ENCODE results near the gene PDIA4. TPM values are rescaled to one million over a fixed set of nuclear protein-coding genes. Genes with fewer than 3 reads are reported as not detected.
A peak's percentile ranks its signal among the peaks of the same experiment; 100 is the strongest.
"Not testable (repeated sequence)": the region's sequence is repeated elsewhere in the genome, so short reads cannot be mapped to it uniquely, and the experiment has no call there.

PDIA4 gene
- total and polyA plus RNA-seq, 11 donors, result 8.4 to 84.4 (median 33.1) TPM

GRCh38 chr7:149070372-149071125, 42.2 kb upstream of the PDIA4 start:
- Histone ChIP-seq H3K27me3 (no peaks in the 10 kb centered on the region), H3K4me3 (no peak overlapping the region), H3K4me1 (peaks cover 0 to 7% (median 0%) of the 10 kb centered on the region in 12 donors), H3K36me3 (peaks cover 0 to 60% (median 52%) of the 10 kb centered on the region in 9 donors), H3K9me3 (no peaks in the 10 kb centered on the region), H3K27ac (no peak overlapping the region)
- ATAC-seq (no peak), DNase-seq (no peak)
- TF ChIP-seq CTCF (IDR thresholded peaks at IDR 0.05) (no peak), POLR2A (IDR thresholded peaks at IDR 0.05) (no peak)
- intact Hi-C loops (cut with DNase I), result no loop called here
- 95 to 97% (median 96%) methylated on average over 20 to 31 of the region's 31 CpGs for WGBS, 4 donors

DNA sequence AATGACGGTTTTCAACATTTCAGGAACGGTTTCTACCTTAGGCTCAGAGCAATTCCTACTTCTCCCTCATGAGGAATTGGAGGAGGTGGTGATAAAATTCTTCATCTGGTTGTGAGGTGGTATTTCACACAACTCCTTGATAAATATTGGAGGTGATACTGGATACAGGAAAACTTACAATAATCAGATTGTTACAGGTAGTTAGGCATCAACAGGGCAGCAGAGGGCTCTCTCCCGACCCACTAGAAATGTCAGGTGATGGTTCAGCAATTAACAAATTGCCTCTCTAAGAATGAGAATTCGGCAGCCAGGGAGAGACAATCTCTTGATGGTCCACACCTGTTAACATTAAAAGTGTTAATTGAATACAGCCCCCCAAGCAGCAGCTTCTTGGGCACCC, 39.6 kb upstream of the PDIA4 start:
- Histone ChIP-seq H3K27me3 (no peaks in the 10 kb centered on the region), H3K27ac (no peak overlapping the region), H3K4me1 (peaks cover 0 to 17% (median 1%) of the 10 kb centered on the region in 12 donors), H3K9me3 (no peaks in the 10 kb centered on the region), H3K4me3 (no peak overlapping the region), H3K36me3 (peaks cover 0 to 44% (median 39%) of the 10 kb centered on the region in 9 donors)
- no peak for TF ChIP-seq POLR2A (IDR thresholded peaks at IDR 0.05)
- TF ChIP-seq CTCF (IDR thresholded peaks at IDR 0.05), result no peak
- intact Hi-C loops (cut with DNase I), result loop anchor here in 8 of 10 donors (2.0 to 10.0 kb wide), 5 partner anchors 41 to 81 kb away; partner anchors contain the start of gene PDIA4 (in 3 of the 8)
- WGBS, 4 donors, result 83 to 90% (median 88%) methylated on average over 4 of the region's 4 CpGs
- DNase-seq (no peak), ATAC-seq (no peak)

GRCh38 chr7:149063476-149063875, 35.2 kb upstream of the PDIA4 start:
- no peak for DNase-seq
- H3K27me3 ChIP-seq, result no peaks in the 10 kb centered on the region
- ATAC-seq, result no peak
- H3K4me1 ChIP-seq, result peaks cover 0 to 17% (median 0%) of the 10 kb centered on the region in 12 donors
- no peak for TF ChIP-seq CTCF (IDR thresholded peaks at IDR 0.05)
- TF ChIP-seq POLR2A (IDR thresholded peaks at IDR 0.05), result no peak
- peak overlapping the region in 1 of 12 donors; percentile 97 for H3K27ac ChIP-seq
- H3K9me3 ChIP-seq, result no peaks in the 10 kb centered on the region
- H3K36me3 ChIP-seq, result peaks cover 0 to 10% (median 5%) of the 10 kb centered on the region in 9 donors
- no peak overlapping the region for H3K4me3 ChIP-seq
- intact Hi-C loops (cut with DNase I), result loop anchor here in 3 of 10 donors (2.0 to 10.0 kb wide), 2 partner anchors 35 to 59 kb away; partner anchors contain the start of gene PDIA4 (in 1 of the 3)

DNA sequence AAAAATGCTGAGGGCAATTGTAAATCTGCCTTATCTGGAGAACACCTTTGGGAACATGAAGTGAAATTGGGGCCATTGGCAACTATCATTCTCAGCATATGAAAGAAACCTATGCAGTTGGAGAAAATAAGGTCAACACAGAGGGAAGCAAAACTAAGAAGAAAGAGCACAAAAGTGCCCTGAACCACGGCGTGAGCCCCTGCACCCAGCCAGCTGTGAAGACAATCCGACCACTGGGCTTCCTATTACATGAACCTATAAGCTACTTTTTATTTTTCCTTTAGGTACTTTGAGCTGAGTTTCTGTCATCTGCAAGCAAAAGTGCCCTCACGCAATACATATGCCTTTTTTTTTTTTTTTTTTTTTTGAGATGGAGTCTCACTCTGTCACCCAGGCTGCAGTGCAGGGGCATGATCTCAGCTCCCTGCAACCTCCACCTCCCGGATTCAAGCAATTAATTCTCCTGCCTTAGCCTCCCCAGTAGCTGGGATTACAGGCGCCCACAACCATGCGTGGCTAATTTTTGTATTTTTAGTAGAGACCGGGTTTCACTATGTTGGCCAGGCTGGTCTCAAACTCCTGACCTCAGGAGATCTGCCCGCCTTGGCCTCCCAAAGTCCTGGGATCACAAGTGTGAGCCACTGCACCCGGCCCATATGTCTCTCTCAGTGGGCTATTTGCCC, 34.1 kb upstream of the PDIA4 start:
- H3K27ac ChIP-seq, H3K36me3 ChIP-seq, DNase-seq, ATAC-seq, H3K4me3 ChIP-seq, H3K9me3 ChIP-seq, H3K27me3 ChIP-seq: not testable (repeated sequence)
- H3K4me1 ChIP-seq, result peaks cover 0 to 17% (median 0%) of the 10 kb centered on the region in 12 donors
- intact Hi-C loops (cut with DNase I), result loop anchor here in 3 of 10 donors (2.0 to 10.0 kb wide), 2 partner anchors 34 to 58 kb away; partner anchors contain the start of gene PDIA4 (in 1 of the 3)
- 91 to 94% (median 92%) methylated on average over 10 of the region's 10 CpGs for WGBS, 4 donors

Data from heart left ventricle (tissue), 16 donors.